ENCODE measurements around the gene ILK.

Gene ILK

DNA sequence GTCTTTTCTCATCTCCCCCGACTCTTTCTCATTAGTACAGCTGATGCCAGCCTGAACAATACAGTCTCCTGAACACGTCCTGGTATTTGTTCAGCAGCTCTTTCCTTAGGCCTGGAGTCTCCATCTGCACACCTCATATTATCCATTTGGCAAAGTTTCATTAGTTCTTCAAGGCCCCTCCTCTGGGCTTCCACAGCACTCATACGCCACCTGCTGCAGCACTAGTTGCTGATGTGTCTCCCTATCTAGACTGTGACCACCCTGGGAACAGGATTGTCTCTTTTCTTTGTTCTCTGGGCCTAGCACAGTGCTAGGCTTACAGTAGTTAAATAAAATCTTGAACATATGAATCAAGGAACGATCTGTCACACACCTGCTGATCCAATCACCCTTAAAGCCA is 34.9 kb downstream of the ILK start:
- DNase-seq, result no peak

DNA sequence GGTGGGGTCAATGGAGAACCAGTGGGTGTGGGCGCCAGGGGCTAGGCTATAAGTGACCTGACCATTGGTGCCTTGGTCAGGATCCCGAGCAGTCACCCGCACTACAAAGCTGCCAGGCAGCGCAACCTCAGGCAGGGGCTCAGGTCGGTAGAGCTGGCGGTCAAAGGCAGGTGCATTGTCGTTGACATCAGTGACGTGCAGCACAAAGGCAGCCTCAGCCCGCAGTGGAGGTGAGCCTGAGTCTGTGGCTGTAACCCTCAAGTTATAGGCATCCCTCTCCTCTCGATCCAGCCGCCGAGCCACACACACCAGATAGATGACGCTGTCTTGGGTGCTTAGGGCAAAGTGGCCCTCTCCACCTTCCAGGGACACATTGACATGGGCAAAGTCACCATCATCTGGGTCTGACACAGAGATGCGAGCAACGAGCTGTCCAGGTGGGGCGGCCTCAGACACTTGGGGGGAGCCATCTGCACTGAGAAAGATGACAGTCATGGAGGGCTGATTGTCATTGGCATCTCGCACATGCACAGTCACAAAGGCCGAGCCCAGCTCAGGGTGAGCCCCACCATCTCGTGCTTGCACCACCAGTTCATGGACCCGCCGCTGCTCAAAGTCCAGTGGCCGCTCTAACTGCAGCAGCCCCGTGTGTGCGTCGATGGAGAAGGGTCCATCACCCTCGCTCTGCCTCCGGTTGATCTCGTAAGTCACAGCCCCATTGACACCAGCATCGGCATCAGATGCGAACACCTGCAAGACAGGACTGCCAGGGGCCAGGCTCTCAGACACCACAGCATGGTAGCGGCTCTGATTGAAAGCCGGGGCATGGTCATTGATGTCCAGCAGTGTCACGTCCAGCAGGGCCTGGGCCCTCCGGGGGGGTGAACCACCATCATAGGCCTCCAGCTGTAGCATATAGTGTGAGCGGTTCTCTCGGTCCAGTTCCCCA is 36.7 kb downstream of the ILK start:
- DNase-seq, result no peak

DNA sequence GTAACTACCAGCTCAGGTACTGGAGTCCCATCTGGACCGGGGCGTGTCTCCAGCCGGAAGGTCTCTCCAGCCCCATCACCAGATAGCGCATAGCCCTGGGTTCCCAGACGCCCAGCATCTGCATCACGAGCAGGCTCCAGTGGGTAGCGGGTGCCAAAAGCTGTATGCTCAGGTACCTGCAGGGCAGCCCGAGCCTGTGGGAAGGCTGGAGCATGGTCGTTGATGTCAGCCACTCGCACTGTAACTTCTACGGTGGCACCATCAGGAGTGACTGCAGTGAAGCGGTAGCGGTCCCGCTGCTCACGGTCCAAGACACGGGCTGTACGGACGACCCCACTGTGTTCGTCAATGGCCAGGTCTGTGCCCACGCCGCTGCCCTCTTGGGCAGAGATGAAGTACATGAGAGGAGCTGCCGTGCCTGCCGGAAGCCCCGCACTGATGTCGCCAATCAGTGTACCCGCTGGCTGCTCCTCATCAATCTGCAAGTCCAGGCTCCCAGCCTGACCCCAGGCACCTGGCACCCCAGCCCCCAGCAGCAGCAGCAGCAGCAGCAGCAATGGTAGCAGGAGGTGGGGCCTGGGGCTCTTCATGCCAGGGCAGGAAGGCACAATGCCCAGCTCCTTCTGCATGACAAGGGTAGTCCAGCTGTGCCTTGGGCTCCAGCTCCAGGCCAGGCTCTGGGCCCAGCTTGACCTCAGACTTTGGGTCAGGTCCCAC is 37.6 kb downstream of the ILK start:
- no peak for DNase-seq

DNA sequence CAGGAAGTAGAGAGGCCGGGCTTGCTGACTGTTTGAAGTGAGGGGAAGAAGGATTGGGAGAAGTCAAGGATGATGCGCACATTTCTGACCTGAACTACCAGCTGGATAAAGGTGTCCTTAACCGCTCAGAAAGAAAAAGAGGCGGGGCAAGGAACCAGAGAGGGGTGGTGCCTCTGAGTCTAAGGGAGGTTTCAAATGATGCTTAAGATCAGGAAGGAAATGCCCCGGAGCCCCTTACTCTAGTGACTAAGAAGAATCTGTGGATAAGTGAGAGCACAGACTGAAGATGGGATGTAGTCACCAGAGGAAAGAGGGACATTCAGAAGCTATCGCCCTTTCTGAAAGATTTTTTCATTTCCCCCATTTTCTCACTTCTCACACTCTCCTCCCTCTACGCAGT is 39.4 kb downstream of the ILK start:
- no peak for DNase-seq

DNA sequence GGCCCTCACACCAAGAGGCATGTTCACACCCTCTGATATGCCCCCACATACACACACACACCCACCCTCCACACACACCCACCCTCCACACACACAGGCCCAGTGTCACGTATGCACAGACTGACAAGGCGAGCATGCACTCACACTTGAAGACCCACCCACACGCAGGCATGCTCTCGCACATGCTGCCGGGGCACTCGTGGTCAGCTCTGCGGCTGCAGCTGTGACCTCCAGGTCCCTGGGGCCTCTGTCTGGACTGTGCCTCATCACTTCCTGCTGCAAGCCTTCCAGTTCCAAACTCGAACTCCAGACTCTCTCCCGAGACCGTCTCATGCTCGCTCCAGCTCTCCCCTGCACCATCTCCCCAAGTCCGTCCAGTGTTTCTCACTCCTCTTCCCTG is 42.5 kb downstream of the ILK start:
- no peak for DNase-seq

DNA sequence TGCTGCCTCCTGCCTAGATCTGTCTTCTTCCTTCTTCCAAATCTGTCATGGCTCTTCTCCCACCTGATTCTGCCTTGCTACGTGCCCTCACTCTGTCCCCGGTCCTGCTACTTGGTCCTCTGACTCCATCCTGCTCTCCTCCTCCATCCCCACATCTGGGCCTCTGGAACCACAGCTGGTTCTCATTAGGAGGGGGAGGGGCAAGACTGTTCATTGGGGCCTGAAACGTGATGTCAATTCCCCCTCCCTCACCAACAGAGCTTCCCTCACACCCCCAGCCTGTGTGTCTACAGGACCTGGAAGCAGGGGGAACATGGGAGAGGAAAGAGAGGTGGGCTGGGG is 43.0 kb downstream of the ILK start:
- no peak for DNase-seq

DNA sequence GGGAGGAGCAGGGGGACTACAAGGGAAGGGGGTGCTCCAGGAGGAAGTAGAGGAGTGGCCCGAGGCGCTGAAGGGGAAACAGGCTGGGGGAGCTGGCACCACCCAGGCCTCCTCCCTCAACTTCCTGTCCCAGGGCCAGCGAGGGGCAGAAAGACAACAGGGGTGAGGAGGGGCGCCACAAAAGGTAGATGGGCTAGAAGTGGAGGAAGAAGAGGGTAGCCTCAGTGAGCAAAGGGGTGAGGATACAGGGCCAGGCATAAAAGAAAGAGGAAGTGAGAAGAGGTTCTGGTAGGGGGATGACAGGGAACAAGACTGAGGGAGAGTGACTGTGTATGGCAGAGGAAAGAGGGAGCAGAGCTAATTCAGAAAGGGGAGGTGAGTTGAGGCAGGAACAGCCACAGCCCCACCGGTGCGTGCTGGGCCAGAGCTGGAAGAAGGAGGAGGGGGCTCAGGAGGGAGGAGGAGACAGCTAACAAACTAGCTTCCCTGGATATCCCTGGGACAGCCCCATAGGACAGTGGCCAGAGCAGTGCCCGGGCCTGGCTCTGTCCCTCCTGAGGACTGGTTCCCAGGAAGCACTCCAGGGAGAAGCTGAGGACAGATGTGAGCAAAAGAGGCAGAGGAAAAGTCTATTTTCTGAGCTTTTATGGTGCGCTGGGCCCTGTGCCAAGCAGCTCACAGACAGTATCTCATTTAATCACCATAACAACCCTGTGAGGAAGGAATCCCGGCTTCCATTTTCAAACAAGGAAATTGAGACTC is 43.5 kb downstream of the ILK start:
- peak; percentile 42 for DNase-seq

DNA sequence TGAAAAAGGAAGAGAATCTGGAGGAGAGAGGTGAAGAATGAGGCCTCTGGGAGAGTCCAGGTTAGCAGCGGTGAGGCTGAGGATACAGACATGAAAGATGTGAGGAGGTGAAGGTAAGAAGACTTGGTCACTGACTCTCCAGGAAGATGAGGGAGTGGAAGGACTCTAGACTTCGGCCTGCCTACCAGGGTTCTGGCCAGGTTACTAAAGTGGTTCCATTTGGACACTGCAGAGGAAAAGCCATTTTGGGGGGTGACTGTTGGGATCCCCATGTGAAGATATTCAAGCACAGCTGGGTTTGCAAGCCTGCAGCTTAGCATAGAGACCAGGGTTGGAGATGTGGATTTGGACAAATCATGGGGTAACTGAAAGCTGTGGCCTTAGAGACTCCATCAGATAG is 44.3 kb downstream of the ILK start:
- DNase-seq, result no peak

DNA sequence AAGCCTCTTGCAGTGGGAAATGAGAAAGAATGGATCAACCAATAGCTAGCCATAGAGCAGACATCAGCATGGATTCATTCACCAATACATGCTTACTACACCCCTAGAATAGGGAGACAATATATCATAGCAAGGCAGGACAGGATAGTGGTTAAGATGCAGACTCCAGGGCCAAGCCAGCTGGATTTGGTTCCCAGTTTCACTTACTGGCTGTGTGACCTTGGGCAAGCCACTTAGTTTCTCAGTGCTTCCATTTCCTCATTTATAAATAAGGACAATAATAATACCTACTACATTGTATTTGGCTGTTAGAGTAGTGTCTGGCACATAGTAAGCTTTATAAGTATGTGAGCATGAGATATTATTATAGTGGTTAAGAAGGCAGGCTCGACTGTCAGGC is 44.9 kb downstream of the ILK start:
- no peak for DNase-seq

DNA sequence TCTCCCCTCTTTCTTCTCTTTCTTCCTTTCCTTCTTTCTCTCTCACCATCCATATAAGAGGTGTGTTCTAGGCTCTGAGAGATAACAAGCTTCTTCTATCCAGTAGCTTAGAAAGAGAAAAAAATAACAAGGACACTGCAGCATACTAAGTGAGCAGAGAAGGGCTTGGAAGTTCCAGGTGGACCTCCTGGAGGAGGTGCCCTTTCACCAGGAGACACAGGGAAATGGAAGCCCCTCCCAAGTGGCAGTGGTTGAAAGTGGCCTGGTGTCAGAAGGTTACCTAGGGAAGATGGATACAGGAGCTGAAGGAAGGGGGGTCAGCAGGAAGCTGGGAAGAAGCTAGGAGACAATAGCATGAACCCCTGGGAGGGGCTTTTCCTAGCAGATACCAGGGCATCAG is 46.5 kb downstream of the ILK start:
- no peak for DNase-seq

DNA sequence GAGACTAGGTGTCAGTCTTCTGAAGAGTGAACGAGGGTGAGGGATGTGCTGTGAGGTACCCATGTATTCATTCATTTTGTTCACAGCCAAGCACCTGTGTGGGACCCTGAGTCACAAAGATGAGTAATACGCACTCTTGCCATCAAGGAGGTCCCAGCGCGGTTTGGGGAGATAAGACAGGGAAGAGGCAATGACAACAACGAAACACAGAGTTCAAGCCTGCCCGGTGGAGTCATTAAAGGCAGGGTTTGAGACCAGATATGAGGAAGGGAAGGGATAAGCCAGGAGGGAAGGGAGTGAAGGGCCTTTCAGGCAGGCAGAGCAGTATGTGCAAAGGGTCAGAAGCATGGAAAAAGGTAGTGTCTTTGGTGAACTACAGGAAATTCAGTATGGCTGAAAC is 47.4 kb downstream of the ILK start:
- no peak for DNase-seq

DNA sequence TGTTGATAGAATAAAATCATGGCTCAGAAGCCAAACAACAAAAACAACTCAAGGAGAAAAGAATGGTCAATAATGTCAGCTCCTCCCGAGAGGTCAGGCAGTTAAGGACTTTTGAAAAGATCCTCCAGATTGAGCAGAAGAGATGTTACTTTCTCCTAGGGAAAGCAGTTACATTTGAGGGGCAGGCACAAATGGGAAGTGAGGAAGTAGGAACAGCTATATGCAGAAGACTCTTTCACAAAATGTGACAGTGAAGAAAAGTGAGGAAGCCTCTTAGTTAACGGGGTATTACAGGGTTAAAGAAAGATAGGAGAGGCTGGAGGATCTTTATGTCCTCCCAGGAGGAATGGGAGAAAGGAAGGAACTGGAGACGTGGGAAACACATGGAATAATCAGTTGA is 48.6 kb downstream of the ILK start:
- DNase-seq, result no peak

DNA sequence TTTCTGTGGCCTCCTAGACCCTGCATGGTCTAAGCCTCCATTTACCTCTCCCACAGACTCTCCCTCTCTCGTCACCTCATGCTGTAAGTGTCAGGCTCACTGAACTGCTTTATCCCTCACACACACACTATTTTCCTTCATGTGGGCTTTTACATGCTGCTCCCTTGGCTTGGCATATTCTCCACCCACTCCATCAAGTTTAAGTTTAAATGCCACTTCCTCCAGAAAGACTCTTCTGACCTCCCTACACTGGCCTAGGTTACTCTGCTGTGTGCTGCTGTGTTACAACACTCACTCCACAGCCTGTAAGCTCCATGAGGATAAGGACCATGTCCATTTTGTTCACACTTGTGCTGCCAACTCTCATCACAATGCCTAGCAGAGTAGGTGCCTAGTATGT is 49.5 kb downstream of the ILK start:
- no peak for DNase-seq

DNA sequence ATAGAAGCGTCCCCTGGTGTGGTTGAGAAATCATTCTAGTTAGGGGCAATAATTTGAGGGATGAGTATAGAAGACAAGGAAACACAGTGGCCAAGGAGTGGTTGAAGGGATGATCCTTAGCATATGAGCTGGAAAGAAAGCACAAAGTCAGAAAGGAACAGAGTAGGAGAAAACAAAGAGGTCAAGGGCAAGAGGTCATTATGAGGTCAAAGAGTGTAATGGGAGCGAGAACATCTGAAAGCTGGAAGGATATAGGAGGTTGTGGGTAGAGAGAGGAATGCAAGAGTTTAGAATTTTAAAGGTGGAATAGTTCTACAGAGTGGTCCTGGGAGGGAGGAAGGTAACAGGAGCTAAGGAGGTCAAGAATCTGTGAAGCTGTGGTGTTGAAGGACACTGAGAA is 50.1 kb downstream of the ILK start:
- DNase-seq, result no peak

DNA sequence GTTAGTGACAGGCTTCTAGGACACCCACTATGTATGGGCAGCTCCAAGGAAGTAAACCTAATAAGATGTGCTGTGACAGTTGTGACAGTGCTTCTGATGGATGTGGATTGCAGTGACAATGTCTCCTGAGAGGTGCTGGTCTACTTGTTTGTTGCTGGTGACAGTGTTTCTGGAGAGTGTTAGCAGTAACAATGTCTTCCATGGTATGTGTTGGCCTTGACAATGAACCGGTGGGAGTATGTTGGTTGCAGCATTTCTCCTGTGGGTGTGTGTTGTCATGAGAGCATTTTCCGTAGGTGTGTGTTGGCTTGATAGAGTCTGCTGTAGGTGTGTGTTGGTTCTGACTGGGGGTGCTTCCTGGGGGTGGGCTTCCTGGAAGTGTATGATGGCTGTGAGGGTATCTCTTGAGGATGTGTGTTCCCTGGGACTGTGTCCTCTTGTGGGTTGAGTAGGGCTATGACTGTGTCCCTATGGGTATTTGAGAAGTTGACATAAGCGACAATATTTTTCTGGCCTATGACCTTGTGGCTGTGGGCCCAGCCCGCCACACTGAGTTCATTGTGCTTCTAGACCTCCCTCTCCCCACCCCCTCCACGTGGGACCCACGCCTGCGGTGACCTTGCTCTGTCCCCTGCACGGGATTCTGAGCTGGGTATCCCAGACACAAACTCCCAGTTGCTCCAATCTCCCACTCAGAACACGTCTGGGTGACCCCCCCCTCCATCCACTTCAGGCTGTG is 50.9 kb downstream of the ILK start:
- DNase-seq, result no peak

DNA sequence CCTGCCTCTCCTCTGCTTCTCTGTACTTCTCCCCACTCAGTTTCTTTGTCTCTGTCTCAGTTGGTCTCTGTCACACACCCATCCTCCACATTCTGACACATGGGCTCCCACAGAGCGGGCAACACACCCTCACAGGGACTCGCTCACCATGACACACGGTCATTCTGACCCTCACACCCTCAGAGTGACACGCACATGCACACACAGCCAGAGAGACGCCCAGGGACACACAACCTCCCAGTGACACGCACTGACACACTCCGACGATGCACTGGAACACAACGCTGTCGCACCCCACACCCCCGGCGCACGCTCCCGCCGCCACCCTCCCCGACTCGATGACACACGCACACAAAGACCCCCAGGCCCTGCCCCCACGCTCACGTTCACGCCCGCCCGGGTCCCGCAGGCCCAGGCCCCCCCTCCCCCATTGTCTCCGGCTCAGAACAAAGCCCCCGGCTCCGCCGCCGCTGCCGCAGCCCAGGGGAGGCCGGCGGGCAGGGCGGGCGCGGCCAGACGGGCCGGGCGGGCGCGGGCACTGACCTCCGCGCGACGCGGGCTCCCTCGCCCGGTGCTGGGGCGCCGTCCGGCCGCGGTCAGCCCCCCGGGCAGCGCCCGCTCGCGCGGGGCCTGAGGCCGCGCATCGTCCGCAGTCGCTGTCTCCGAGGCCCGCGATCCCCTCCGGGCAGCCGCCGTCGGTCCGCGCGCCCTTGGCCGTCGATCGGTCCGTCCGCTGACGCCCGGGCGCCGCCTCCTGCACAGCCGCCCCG is 51.6 kb downstream of the ILK start:
- DNase-seq, result peak; percentile 33

DNA sequence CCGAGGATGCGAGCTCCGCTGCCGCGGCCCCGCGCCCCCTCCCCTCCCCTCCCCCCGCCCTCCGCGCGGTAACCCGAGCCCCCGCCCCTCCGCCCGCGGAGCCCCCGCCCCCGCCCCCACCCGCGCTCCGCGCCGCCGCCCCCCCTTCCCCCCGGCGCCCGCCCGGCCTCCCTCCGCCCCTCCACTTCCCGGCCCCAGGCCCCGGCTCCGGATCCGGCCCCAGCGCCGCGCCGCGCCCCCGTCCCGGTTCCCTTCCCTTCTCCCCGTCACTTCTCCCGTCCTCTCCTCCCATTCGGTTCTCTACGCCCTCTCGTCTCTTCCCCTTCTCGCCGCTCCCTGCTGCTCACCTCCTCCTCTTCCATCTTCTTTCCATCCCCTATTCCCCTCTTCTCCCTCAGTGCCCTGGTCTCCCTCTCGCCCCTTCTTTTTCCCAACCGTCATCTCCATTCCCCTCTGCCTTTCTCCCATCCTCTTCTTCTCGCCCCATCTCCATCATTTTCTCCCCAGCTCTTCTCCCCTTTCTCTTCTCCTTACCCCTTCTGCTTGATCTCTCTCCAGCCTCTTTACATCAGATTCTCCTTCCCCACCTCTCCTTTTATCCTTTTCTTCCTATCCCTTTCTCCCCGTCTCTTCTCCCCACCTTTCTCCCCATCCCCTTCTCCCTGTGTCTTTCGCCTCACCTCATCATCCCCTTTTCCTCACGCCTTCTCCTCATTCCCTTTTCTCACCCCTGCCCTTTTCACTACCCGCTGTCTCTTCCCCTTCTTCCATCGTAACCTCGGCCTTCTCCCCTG is 52.4 kb downstream of the ILK start, which contains the start of gene DCHS1:
TSS of gene DCHS1 (minus strand) at position 20 of the 794 bp plus-strand sequence. CDS start 14,196 bp downstream, outside the sequence.
- DNase-seq, result peak; percentile 17

DNA sequence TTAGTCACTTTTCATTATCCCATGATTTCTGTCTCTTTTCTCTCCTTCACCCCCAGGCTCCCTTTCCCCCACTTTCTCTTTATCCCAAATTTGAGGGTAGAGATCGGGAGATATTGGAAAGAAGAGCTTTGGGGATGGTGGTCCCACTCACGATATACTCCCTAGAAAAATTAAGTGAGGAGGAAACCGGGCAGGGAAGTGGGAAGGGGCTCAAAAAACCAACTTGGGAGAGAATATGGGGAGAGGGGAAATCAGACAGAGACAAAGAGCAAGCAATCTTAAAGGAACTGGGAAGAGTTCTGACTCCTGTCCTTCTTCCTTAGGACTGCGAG is 53.0 kb downstream of the ILK start:
- no peak for DNase-seq

DNA sequence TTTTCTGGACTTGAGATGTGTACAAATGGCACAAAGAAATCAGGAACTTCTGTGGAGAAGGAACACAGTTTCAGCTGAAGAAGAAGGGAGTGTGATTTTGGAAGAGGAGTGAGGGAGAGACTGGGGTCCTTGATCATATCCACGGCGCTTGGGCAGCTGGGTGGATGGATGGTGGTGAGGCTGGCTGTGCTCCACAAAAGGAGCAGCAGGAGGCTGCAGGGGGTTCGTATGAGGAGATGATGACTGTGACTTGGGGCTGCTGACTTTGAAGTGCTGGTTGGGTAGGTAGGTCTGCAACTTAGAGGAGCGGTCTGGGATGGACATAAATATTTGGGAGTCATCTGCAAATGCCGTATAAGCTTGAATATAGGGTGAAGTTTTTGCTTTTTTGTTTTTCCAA is 53.4 kb downstream of the ILK start:
- DNase-seq, result no peak

DNA sequence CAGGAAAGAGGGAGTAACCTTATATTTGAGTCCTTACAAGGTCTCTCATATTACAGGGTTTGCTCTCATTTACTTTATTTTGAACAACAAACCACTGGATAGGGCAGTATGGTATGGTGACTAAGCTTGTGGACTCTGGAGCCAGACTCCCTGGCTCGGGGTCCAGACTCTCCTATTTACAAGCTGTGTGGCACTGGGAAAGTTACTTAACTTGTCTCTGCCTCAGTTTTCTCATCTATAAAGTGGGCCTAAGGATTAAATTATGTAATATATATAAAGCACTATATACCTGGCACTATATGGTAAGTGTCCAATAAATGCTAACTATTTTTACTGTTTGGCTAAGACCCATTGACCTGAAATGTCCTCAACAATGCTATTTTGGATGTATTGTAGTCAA is 53.8 kb downstream of the ILK start:
- no peak for DNase-seq

DNA sequence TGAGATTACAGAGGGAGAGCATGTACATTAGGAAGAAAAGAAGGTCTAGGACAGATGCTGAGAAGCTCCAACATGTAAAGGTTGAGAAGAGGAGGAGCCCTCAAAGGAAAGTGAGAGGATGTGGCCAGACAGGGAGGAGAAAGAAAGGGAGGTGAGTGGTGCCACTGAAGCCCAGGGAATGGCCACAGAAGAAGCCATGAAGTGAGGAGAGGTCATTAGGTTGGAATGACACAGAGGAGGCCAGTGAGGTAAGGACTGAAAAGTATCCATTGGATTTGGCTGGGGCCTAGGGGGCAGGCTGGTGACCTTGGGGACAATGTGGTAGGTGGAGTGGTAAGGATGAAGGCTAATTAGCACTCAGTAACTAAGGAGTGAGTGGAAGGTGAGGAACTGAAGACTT is 55.1 kb downstream of the ILK start:
- no peak for DNase-seq
